Right atrium auricular region (tissue), 2 donors: ENCODE measurements around the gene CA11. TPM values are rescaled to one million over a fixed set of nuclear protein-coding genes. Genes with fewer than 3 reads are reported as not detected.

Source experiments
- DNase-seq: peaks from one replicate; pipeline ENCODE4 v3.0.0-alpha.2; 2019; ENCODE audit warnings: low spot score
- H3K27ac ChIP-seq, 2 donors: fragments of 200-600 bp; sonication (generic); 1 replicate in 1 of 2; 2 replicates in 1 of 2; pipeline ENCODE4 v1.5.1; 2016 to 2019
- H3K27me3 ChIP-seq, 2 donors: fragments of 200-600 bp; sonication (generic); one replicate each; pipeline versions ENCODE4 v1.5.1 to v1.6.0; 2017 to 2019
- H3K36me3 ChIP-seq: fragments of 200-600 bp; sonication (generic); one replicate; pipeline ENCODE4 v1.5.1; 2016
- H3K4me1 ChIP-seq, 2 donors: fragments of 200-600 bp; sonication (generic); one replicate each; pipeline versions ENCODE4 v1.5.1 to v1.6.0; 2017 to 2019
- H3K4me3 ChIP-seq, 2 donors: fragments of 200-600 bp; sonication (generic); 1 replicate in 1 of 2; 2 replicates in 1 of 2; pipeline ENCODE4 v1.5.1; 2017 to 2019; ENCODE audit warnings: mild to moderate bottlenecking in 1 of 2, moderate library complexity in 1 of 2
- H3K9me3 ChIP-seq, 2 donors: fragments of 200-600 bp; sonication (generic); one replicate each; pipeline ENCODE4 v1.5.1; 2019
- CTCF ChIP-seq, 2 donors: fragments of 200-600 bp; sonication (generic); IDR thresholded peaks; one replicate each; pipeline ENCODE4 v1.5.1; 2019; ENCODE audit warnings: antibody characterized with exemption in 2 of 2
- total RNA-seq, 2 donors: library from RNA; depleted of rRNA; stranded (reverse); fragments of >200 nt; gene quantifications; one replicate each; pipeline ENCODE4 v1.1.0, GENCODE V29; 2016

Gene CA11
- total RNA-seq, 2 donors from 2014 or later = 3.4 to 13.3 TPM

- peak; percentile 87 for DNase-seq
- Histone ChIP-seq H3K4me1 (peaks cover 0 to 23% of the 10 kb centered on the region in 2 donors), H3K4me3 (peak overlapping the region; percentile 47 to 57), H3K27ac (peak overlapping the region; percentile 79 to 81), H3K36me3 (no peaks in the 10 kb centered on the region), H3K27me3 (no peaks in the 10 kb centered on the region), H3K9me3 (no peaks in the 10 kb centered on the region)
- TF ChIP-seq CTCF (IDR thresholded peaks at IDR 0.05) = no peak
Measured at GRCh38 chr19:48644839-48645619, 958 bp downstream of the CA11 start.

- Histone ChIP-seq H3K27me3 (no peaks in the 10 kb centered on the region), H3K9me3 (no peaks in the 10 kb centered on the region), H3K36me3 (no peaks in the 10 kb centered on the region), H3K27ac (no peak overlapping the region), H3K4me1 (peaks cover 0 to 23% of the 10 kb centered on the region in 2 donors), H3K4me3 (no peak overlapping the region)
- DNase-seq = no peak
- no peak for TF ChIP-seq CTCF (IDR thresholded peaks at IDR 0.05)
Measured at GRCh38 chr19:48644355-48644754, 1.6 kb downstream of the CA11 start.

- no peaks in the 10 kb centered on the region for H3K36me3 ChIP-seq
- no peak overlapping the region for H3K27ac ChIP-seq
- no peak for DNase-seq
- H3K4me3 ChIP-seq = no peak overlapping the region
- no peak for TF ChIP-seq CTCF (IDR thresholded peaks at IDR 0.05)
- no peaks in the 10 kb centered on the region for H3K9me3 ChIP-seq
- H3K27me3 ChIP-seq = no peaks in the 10 kb centered on the region
- H3K4me1 ChIP-seq = peaks cover 0 to 29% of the 10 kb centered on the region in 2 donors
Measured at GRCh38 chr19:48642862-48643261, 3.1 kb downstream of the CA11 start.

GRCh38 chr19:48641850-48642249, 4.1 kb downstream of the CA11 start:
- no peak for DNase-seq
- TF ChIP-seq CTCF (IDR thresholded peaks at IDR 0.05) = no peak
- no peaks in the 10 kb centered on the region for H3K36me3 ChIP-seq
- no peaks in the 10 kb centered on the region for H3K27me3 ChIP-seq
- no peak overlapping the region for H3K27ac ChIP-seq
- peaks cover 0 to 34% of the 10 kb centered on the region in 2 donors for H3K4me1 ChIP-seq
- no peak overlapping the region for H3K4me3 ChIP-seq
- no peaks in the 10 kb centered on the region for H3K9me3 ChIP-seq

- no peak for TF ChIP-seq CTCF (IDR thresholded peaks at IDR 0.05)
- peaks cover 0 to 35% of the 10 kb centered on the region in 2 donors for H3K4me1 ChIP-seq
- DNase-seq = no peak
- H3K27ac ChIP-seq = no peak overlapping the region
- H3K36me3 ChIP-seq = no peaks in the 10 kb centered on the region
- no peaks in the 10 kb centered on the region for H3K9me3 ChIP-seq
- no peak overlapping the region for H3K4me3 ChIP-seq
- H3K27me3 ChIP-seq = no peaks in the 10 kb centered on the region
Measured at GRCh38 chr19:48639483-48640375, 6.3 kb downstream of the CA11 start.
